WI38 (cell line): ENCODE results near the gene LRRC9.

Experiments
- H3K4me3 ChIP-seq: 2 replicates; pipeline ENCODE4 v1.5.1; 2011; ENCODE audit warnings: low read depth, mild to moderate bottlenecking, control low read depth, low read length
- TF ChIP-seq, protein P1 (sequence below): IDR thresholded peaks from 2 replicates; pipeline ENCODE4 v1.5.1; 2012; ENCODE audit warnings: low read depth, mild to moderate bottlenecking, control low read depth, low read length

The LRRC9 gene

GRCh38 chr14:59897757-59898383, 22.1 kb upstream of the LRRC9 start:
- H3K4me3 ChIP-seq = no peak overlapping the region
- TF ChIP-seq, protein P1, sequence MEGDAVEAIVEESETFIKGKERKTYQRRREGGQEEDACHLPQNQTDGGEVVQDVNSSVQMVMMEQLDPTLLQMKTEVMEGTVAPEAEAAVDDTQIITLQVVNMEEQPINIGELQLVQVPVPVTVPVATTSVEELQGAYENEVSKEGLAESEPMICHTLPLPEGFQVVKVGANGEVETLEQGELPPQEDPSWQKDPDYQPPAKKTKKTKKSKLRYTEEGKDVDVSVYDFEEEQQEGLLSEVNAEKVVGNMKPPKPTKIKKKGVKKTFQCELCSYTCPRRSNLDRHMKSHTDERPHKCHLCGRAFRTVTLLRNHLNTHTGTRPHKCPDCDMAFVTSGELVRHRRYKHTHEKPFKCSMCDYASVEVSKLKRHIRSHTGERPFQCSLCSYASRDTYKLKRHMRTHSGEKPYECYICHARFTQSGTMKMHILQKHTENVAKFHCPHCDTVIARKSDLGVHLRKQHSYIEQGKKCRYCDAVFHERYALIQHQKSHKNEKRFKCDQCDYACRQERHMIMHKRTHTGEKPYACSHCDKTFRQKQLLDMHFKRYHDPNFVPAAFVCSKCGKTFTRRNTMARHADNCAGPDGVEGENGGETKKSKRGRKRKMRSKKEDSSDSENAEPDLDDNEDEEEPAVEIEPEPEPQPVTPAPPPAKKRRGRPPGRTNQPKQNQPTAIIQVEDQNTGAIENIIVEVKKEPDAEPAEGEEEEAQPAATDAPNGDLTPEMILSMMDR = no peak

GRCh38 chr14:59900556-59900955, 19.4 kb upstream of the LRRC9 start:
- TF ChIP-seq, protein P1 = no peak

DNA sequence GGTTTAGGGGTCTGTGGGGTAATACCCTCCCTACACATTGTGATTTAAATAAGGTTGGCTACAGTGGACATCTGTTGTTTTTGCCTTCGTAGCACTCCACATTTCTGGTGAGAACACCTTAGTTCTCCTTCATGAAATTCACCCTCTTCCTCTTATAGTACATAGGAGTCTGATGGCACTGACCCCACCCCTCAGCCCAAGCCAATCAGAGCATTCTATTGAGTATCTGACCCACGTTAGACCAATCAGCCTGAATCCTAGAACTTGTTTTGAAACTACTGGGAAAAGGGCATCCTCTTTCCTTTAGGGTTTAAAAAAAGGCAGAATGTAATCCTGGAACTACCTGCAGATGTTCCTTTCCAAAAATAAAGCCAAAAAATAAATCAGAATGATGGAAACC, 15.8 kb upstream of the LRRC9 start:
- H3K4me3 ChIP-seq = no peak overlapping the region
- TF ChIP-seq, protein P1 = no peak

More at GRCh38 chr14:59900556-59900955, 19.4 kb upstream of the LRRC9 start:
- H3K4me3 ChIP-seq = no peak overlapping the region

DNA sequence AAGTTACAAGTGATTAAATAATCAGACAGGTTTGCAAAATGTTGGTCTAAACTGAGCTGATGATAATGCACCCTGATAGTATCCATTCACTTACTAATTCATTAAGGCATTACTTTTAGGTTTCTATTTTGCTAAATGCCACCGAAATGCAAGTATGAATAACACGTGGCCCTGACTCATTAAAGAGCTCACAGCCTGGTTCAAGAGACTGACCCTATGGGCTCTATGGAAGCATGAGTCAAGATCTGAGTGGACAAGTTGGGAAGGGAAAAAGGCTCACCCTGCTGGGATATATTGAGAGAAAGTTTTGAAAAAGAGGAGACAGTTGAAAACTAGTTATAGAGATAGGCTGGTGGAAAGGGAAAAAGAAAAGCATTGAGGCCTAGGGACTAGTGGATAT, 14.8 kb upstream of the LRRC9 start:
- no peak overlapping the region for H3K4me3 ChIP-seq
- TF ChIP-seq, protein P1 = no peak

DNA sequence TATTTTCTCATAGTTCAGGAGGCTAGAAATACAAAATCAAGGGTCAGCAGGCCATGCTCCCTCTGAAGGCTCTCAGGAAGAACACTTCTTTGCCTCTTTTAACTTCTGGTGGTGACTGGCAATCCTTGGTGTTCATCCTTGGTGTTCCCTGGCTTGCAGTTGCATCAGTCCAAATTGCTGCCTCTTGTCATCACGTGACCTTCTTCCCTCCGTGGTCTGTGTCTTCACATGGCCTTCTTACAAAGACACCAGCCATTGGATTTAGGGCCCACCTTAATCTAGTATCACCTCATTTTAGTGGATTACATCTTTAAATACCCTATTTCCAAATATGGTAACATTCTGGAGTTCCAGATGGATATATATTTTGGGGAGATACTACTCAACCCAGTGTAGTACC, 7.5 kb upstream of the LRRC9 start:
- no peak overlapping the region for H3K4me3 ChIP-seq
- TF ChIP-seq, protein P1 = no peak

- H3K4me3 ChIP-seq = no peak overlapping the region
- TF ChIP-seq, protein P1 = no peak
These were observed 6.8 kb upstream of the LRRC9 start for GRCh38 chr14:59913187-59913586.

- peak overlapping the region; percentile 41; the same call in 1 of the 2 replicates for H3K4me3 ChIP-seq
- TF ChIP-seq, protein P1 = no peak
These were observed 947 bp upstream of the LRRC9 start for GRCh38 chr14:59918824-59919569.
